Liver (tissue), 3 donors: Measurements from ENCODE around the gene KRTAP3-3.

Experiments
- CTCF ChIP-seq: fragments of 150-350 bp; IDR thresholded peaks from 2 replicates; pipeline ENCODE4 v1.5.1; 2017; ENCODE audit warnings: improper control_type of control experiment, low read depth, low read length; ENCODE audit not compliant: missing input control
- EGR1 ChIP-seq, 2 donors: IDR thresholded peaks; 2 replicates each; pipeline ENCODE4 v1.6.1; 2016 to 2018; ENCODE audit warnings: antibody characterized with exemption in 2 of 2, low read depth in 2 of 2
- MAX ChIP-seq: IDR thresholded peaks from 2 replicates; pipeline ENCODE4 v1.6.1; 2016; ENCODE audit warnings: antibody characterized with exemption
- REST ChIP-seq: IDR thresholded peaks from 2 replicates; pipeline ENCODE4 v1.6.1; 2016; ENCODE audit warnings: antibody characterized with exemption, mild to moderate bottlenecking
- SP1 ChIP-seq: IDR thresholded peaks from 2 replicates; pipeline ENCODE4 v1.6.1; 2018; ENCODE audit warnings: antibody characterized with exemption, mild to moderate bottlenecking
- TAF1 ChIP-seq: conservative IDR thresholded peaks from 2 replicates; pipeline ENCODE4 v1.6.1; 2016; ENCODE audit warnings: antibody characterized with exemption, mild to moderate bottlenecking
- YY1 ChIP-seq: IDR thresholded peaks from 2 replicates; pipeline ENCODE4 v1.6.1; 2016; ENCODE audit warnings: antibody characterized with exemption, mild to moderate bottlenecking
- donor health status: healthy.
- donor health status: healthy.

GRCh38 chr17:41009301-41009760 lies 15.4 kb upstream of the KRTAP3-3 start:
- TF ChIP-seq CTCF (no peak), REST (no peak), YY1 (no peak), MAX (no peak), TAF1 (no peak), SP1 (no peak), EGR1 (IDR thresholded peaks at IDR 0.05; ENCODE audit: low read depth in 2 of 2) (no peak)
